ENCODE results near the gene WDTC1.

DNA sequence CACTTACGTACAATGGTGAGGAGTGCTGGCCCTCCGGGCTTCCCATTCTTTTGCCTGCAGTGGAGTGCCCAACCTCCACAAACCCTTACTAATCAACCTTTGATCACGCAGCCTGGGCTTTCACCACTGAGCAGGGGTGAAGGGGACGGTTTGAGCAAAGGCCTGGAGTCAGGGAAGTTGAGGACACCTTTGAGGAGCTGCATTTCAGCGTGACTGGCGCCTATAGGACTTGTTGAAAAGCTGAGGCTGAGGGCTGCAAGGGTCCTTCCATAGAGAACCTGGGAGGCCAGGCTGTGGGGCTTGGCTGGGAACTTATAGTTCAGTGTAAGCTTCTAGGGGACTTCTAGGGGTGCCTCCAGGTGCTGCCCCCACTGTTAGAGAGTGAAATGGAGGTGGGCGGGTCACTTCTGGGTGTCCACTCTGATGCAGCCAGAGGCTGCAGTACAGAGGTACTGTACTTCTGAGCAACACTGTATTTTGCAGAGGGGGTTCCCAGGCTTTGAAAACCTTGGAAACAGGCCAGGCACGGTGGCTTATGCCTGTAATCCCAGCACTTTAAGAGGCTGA lies 117.2 kb downstream of the WDTC1 start:
- TF ChIP-seq, protein P1, sequence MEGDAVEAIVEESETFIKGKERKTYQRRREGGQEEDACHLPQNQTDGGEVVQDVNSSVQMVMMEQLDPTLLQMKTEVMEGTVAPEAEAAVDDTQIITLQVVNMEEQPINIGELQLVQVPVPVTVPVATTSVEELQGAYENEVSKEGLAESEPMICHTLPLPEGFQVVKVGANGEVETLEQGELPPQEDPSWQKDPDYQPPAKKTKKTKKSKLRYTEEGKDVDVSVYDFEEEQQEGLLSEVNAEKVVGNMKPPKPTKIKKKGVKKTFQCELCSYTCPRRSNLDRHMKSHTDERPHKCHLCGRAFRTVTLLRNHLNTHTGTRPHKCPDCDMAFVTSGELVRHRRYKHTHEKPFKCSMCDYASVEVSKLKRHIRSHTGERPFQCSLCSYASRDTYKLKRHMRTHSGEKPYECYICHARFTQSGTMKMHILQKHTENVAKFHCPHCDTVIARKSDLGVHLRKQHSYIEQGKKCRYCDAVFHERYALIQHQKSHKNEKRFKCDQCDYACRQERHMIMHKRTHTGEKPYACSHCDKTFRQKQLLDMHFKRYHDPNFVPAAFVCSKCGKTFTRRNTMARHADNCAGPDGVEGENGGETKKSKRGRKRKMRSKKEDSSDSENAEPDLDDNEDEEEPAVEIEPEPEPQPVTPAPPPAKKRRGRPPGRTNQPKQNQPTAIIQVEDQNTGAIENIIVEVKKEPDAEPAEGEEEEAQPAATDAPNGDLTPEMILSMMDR (IDR thresholded peaks at IDR 0.05), result no peak
- no peak for TF ChIP-seq POLR2A (IDR thresholded peaks at IDR 0.05)

All from body of pancreas (tissue), 4 donors.